GM21528 (cell line): ENCODE data around the gene ZER1.
"Not testable (repeated sequence)": the region's sequence is repeated elsewhere in the genome, so short reads cannot be mapped to it uniquely, and the experiment has no call there.

Experiments
- ATAC-seq: cut with Tn5 transposase; IDR thresholded peaks from one replicate; pipeline ENCODE4 v1.9.1; 2021; ENCODE audit warnings: mild to moderate bottlenecking, moderate library complexity; ENCODE audit not compliant: unreplicated experiment, low FRiP score

Gene ZER1

GRCh38 chr9:128696923-128697707 is 74.6 kb downstream of the ZER1 start:
- ATAC-seq, result no peak

- ATAC-seq, result no peak
These were observed 77.4 kb downstream of the ZER1 start for GRCh38 chr9:128694344-128694743.

- not testable (repeated sequence) for ATAC-seq
These were observed 78.0 kb downstream of the ZER1 start for GRCh38 chr9:128693738-128694137.

GRCh38 chr9:128690684-128691034 is 81.1 kb downstream of the ZER1 start:
- ATAC-seq, result no peak

- ATAC-seq, result no peak
These were observed 81.7 kb downstream of the ZER1 start for GRCh38 chr9:128689820-128690683.

- peak; percentile 16 for ATAC-seq
These were observed 82.4 kb downstream of the ZER1 start for GRCh38 chr9:128689293-128689774.

GRCh38 chr9:128688501-128689292 is 83.0 kb downstream of the ZER1 start, which contains the start of gene SET:
SET (plus strand) TSS chr9:128689222; CDS start chr9:128689583, 361 bp downstream.
- peak; percentile 61 for ATAC-seq

- ATAC-seq, result no peak
These were observed 84.3 kb downstream of the ZER1 start for GRCh38 chr9:128687453-128687852.

GRCh38 chr9:128685636-128686489 is 85.9 kb downstream of the ZER1 start:
- no peak for ATAC-seq

- peak; percentile 26 for ATAC-seq
These were observed 87.2 kb downstream of the ZER1 start for GRCh38 chr9:128684325-128685199.

GRCh38 chr9:128684065-128684324 is 87.7 kb downstream of the ZER1 start:
- peak; percentile 2 for ATAC-seq

GRCh38 chr9:128683340-128684064 is 88.2 kb downstream of the ZER1 start:
- peak; percentile 31 for ATAC-seq
